ENCODE data around the gene PTS. TPM values are rescaled to one million over a fixed set of nuclear protein-coding genes. Genes with fewer than 3 reads are reported as not detected.

The PTS gene
- total and polyA plus RNA-seq, 9 donors, result 18.3 to 39.7 (median 26.3) TPM

DNA sequence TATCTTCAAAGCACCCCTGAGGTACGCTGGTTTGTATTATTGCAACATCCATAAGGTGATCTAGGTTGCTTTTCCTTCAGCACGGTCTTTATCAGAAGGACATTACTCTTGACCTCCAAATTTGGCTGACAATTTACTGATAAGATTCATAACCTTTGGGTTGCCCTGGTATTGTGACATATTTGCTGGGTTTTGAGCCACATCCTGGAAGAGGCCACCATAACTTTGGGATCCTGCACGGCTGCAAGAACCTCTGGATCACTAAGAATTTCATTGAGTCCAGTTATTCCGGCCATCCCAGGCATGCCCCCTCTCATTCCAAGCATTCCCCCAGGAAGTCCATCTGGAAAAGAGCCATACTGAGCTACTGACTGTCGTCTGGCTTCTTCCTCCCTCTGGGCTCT lies 41.0 kb downstream of the PTS start:
- Histone ChIP-seq H3K27me3 (no peaks in the 10 kb centered on the region), H3K9me3 (no peaks in the 10 kb centered on the region), H3K4me3 (no peak overlapping the region), H3K27ac (no peak overlapping the region), H3K36me3 (no peaks in the 10 kb centered on the region), H3K4me1 (ENCODE audit: insufficient read depth) (peaks cover 7% of the 10 kb centered on the region)
- intact Hi-C loops (cut with DNase I), result no loop called here
- TF ChIP-seq EP300 (IDR thresholded peaks at IDR 0.05) (no peak), POLR2A (IDR thresholded peaks at IDR 0.05) (no peak)
- TF ChIP-seq, protein P1, sequence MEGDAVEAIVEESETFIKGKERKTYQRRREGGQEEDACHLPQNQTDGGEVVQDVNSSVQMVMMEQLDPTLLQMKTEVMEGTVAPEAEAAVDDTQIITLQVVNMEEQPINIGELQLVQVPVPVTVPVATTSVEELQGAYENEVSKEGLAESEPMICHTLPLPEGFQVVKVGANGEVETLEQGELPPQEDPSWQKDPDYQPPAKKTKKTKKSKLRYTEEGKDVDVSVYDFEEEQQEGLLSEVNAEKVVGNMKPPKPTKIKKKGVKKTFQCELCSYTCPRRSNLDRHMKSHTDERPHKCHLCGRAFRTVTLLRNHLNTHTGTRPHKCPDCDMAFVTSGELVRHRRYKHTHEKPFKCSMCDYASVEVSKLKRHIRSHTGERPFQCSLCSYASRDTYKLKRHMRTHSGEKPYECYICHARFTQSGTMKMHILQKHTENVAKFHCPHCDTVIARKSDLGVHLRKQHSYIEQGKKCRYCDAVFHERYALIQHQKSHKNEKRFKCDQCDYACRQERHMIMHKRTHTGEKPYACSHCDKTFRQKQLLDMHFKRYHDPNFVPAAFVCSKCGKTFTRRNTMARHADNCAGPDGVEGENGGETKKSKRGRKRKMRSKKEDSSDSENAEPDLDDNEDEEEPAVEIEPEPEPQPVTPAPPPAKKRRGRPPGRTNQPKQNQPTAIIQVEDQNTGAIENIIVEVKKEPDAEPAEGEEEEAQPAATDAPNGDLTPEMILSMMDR (IDR thresholded peaks at IDR 0.05), result no peak
- no peak for DNase-seq
- WGBS, 3 donors, result 21 to 45% (median 30%) methylated on average over 5 of the region's 5 CpGs

DNA sequence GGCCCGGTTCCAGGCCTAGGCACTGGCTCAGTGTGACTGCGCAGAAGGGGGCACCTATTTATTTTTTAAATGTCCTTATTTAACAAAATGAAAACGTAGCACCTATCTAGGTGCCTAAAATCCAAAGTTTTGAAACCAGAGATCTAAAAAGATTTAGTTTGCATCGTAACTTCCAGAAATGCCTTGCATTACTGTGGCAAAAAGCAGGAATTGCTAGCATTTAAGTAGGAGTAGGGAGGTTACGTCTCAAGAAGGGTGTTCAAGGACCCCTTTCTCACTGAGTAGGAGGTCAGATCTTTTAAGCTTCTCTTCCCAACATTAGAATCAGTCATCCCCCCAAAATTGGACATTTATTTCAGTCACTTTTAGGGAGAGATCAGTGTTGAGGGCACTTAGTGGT lies 42.2 kb downstream of the PTS start:
- no peak for TF ChIP-seq EP300 (IDR thresholded peaks at IDR 0.05)
- TF ChIP-seq, protein P1 (IDR thresholded peaks at IDR 0.05), result no peak
- no peak for TF ChIP-seq POLR2A (IDR thresholded peaks at IDR 0.05)
- intact Hi-C loops (cut with DNase I), result no loop called here
- 74 to 94% (median 74%) methylated on average over 5 of the region's 5 CpGs for WGBS, 3 donors
- no peak for DNase-seq
- Histone ChIP-seq H3K36me3 (no peaks in the 10 kb centered on the region), H3K9me3 (no peaks in the 10 kb centered on the region), H3K27me3 (no peaks in the 10 kb centered on the region), H3K27ac (no peak overlapping the region), H3K4me3 (no peak overlapping the region), H3K4me1 (ENCODE audit: insufficient read depth) (peaks cover 7% of the 10 kb centered on the region)

DNA sequence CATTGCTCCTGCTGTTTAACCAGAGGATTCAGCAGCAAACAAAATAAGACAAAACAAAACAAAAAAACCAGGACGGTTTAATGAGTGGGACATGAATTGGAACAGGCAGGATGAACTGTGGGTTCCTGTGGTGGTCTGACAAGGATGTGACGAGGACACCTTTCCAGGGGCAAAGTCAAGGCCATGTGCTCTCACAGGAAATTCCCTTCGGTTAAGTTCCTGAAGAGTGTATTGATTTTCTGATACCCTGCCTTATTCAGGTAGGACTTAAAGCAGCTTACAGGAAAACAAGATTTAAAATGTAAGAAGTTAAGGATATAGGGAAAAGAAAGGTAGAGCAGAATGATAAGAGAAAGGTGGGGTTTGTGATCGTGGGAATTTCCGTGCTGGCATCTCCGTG lies 42.9 kb downstream of the PTS start:
- intact Hi-C loops (cut with DNase I), result no loop called here
- Histone ChIP-seq H3K4me3 (no peak overlapping the region), H3K9me3 (no peaks in the 10 kb centered on the region), H3K27me3 (no peaks in the 10 kb centered on the region), H3K27ac (no peak overlapping the region), H3K36me3 (no peaks in the 10 kb centered on the region), H3K4me1 (ENCODE audit: insufficient read depth) (peaks cover 7% of the 10 kb centered on the region)
- TF ChIP-seq, protein P1 (IDR thresholded peaks at IDR 0.05), result no peak
- TF ChIP-seq POLR2A (IDR thresholded peaks at IDR 0.05) (no peak), EP300 (IDR thresholded peaks at IDR 0.05) (no peak)
- no peak for DNase-seq
- 75 to 86% (median 76%) methylated on average over 6 of the region's 6 CpGs for WGBS, 3 donors

DNA sequence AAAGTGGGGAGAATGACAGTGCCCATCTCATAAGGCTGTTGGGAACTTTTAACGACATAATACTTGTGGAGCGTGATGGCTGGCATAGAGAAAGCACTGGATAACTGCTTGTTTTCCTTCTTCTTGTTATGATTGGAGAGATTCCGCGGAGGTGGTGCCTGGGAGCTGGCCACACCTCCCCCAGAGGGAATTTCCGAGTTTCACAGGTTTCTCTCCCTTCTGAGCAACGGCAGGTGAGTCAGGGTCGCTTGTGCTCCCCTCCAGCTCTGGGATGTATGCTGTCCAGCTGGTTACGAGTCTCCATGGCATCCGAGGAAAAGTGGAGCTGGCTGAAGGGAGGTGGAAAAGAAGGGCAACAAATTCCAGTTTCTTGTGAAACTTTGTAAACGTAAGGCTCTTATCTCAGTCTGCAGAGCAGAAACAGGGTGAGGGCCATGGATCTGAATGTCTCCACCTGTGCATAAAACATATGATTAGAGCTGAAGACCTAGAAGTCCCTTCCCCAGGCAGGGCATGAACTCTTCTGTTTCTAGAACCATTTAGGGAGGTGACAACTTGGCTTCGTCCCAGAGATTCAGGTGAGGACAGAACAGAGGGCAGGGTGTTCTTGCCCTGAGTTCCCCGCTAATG lies 44.4 kb downstream of the PTS start:
- intact Hi-C loops (cut with DNase I), result no loop called here
- Histone ChIP-seq H3K27ac (no peak overlapping the region), H3K9me3 (no peaks in the 10 kb centered on the region), H3K4me3 (no peak overlapping the region), H3K27me3 (no peaks in the 10 kb centered on the region), H3K36me3 (no peaks in the 10 kb centered on the region), H3K4me1 (ENCODE audit: insufficient read depth) (peaks cover 4% of the 10 kb centered on the region)
- no peak for DNase-seq
- 41 to 69% (median 58%) methylated on average over 12 of the region's 12 CpGs for WGBS, 3 donors
- TF ChIP-seq POLR2A (IDR thresholded peaks at IDR 0.05), result no peak

DNA sequence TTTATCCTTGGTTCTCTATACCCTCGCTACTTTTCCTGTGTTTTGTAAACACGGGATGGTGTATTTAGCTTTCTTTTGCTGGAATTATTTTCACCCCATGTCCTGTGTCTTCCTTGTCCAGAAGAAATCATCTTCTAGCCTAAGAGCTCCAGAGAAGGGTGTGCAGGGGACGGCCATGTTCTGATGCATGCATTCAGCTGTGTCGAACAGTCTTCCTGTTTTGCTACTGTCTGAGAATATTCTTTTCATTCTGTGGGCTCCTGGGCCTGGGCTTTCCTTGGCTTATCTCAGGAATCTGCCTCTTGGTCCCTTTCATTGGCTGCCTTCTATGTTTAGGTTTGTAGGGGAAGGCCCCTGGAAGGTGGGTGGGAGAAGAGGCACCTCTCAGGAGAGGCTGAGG lies 45.0 kb downstream of the PTS start:
- no peaks in the 10 kb centered on the region for H3K9me3 ChIP-seq
- no peak overlapping the region for H3K27ac ChIP-seq
- 90 to 95% (median 93%) methylated on average over 4 of the region's 4 CpGs for WGBS, 3 donors
- DNase-seq, result no peak
- no peaks in the 10 kb centered on the region for H3K27me3 ChIP-seq
- TF ChIP-seq POLR2A (IDR thresholded peaks at IDR 0.05), result no peak
- no peak for TF ChIP-seq EP300 (IDR thresholded peaks at IDR 0.05)
- H3K4me1 ChIP-seq (ENCODE audit: insufficient read depth), result peaks cover 2% of the 10 kb centered on the region
- H3K36me3 ChIP-seq, result no peaks in the 10 kb centered on the region
- no peak overlapping the region for H3K4me3 ChIP-seq
- intact Hi-C loops (cut with DNase I), result no loop called here
